Karpas-422 (cell line): ENCODE data around the gene SPECC1. TPM values are rescaled to one million over a fixed set of nuclear protein-coding genes. Genes with fewer than 3 reads are reported as not detected.

Experiments
- DNase-seq: peaks from one replicate; pipeline ENCODE4 v3.0.0-alpha.2; 2015
- H2AFZ ChIP-seq: fragments of 200-600 bp; sonication (generic); 2 replicates; pipeline ENCODE4 v1.6.1; 2014; ENCODE audit warnings: antibody characterized with exemption, low read length, mixed read lengths
- H3K27ac ChIP-seq: fragments of 200-600 bp; sonication (generic); 2 replicates; pipeline ENCODE4 v1.5.1; 2014; ENCODE audit warnings: mild to moderate bottlenecking, low read length, moderate library complexity
- H3K27me3 ChIP-seq: fragments of 200-600 bp; sonication (generic); 2 replicates; pipeline ENCODE4 v1.6.1; 2014; ENCODE audit warnings: low read length, mixed read lengths
- H3K36me3 ChIP-seq: fragments of 200-600 bp; sonication (generic); 2 replicates; pipeline ENCODE4 v1.6.1; 2014; ENCODE audit warnings: low read length, mixed read lengths; ENCODE audit not compliant: insufficient read depth
- H3K4me1 ChIP-seq: fragments of 200-600 bp; sonication (generic); 2 replicates; pipeline ENCODE4 v1.6.1; 2014; ENCODE audit warnings: mild to moderate bottlenecking, low read length, mixed read lengths
- H3K4me2 ChIP-seq: fragments of 200-600 bp; sonication (generic); 2 replicates; pipeline ENCODE4 v1.6.1; 2014; ENCODE audit warnings: low read length, low read depth, mild to moderate bottlenecking; ENCODE audit not compliant: poor library complexity, severe bottlenecking
- H3K4me3 ChIP-seq: fragments of 200-600 bp; sonication (generic); 2 replicates; pipeline ENCODE4 v1.5.1; 2014; ENCODE audit warnings: mild to moderate bottlenecking, antibody characterized with exemption, low read length, mixed read lengths
- H3K79me2 ChIP-seq: fragments of 200-600 bp; sonication (generic); 2 replicates; pipeline ENCODE4 v1.6.1; 2014; ENCODE audit warnings: mild to moderate bottlenecking, low read length, mixed read lengths
- H3K9ac ChIP-seq: fragments of 200-600 bp; sonication (generic); 2 replicates; pipeline ENCODE4 v1.6.0; 2014; ENCODE audit warnings: low read length
- H3K9me2 ChIP-seq: fragments of 200-600 bp; sonication (generic), shearing (Covaris generic); replicated peaks from 2 replicates; pipeline ENCODE4 v1.6.0; 2014; ENCODE audit warnings: mild to moderate bottlenecking, low read length, moderate library complexity; ENCODE audit not compliant: insufficient read depth
- H3K9me3 ChIP-seq: fragments of 300-700, 200-600 bp; sonication (generic); 2 replicates; pipeline ENCODE4 v1.6.1; 2014; ENCODE audit warnings: low read length, mixed read lengths
- H4K20me1 ChIP-seq: fragments of 200-600 bp; sonication (generic); 2 replicates; pipeline ENCODE4 v1.6.1; 2014; ENCODE audit warnings: mild to moderate bottlenecking, antibody characterized with exemption, low read length, low read depth; ENCODE audit not compliant: insufficient read depth
- total RNA-seq: library from RNA; depleted of rRNA; stranded (reverse); fragments of >200 nt; shearing (Covaris generic); gene quantifications from 2 replicates; pipeline ENCODE4 v1.2.3, GENCODE V29; 2014; ENCODE audit warnings: low replicate concordance

The SPECC1 gene
- total RNA-seq, 1 experiment from 2014 or later: not detected

DNA sequence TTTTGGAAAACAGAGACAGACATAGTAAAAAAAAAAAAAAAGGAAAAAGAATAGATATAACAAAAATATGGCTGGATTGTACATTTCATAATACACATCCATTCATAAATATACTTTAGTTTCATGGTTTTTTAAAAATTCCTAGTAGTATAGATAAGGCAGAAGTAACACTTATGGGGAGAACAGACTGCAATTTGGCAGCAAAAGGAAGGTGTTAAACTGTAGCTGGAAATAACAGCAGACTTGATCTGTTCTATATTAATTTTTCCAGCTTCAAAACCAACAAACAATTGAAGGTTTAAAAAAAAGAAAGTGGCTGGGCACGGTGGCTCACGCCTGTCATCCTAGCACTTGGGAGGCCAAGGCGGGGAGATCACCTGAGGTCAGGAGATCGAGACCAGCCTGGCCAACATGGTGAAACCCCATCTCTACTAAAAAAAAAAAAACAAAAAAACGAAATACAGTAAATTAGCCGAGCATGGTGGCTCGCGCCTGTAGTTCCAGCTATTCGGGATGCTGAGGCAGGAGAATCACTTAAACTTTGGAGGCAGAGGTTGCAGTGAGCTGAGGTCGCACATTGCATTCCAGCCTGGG lies 191.8 kb downstream of the SPECC1 start:
- H3K27ac ChIP-seq: no peak overlapping the region
- no peaks in the 10 kb centered on the region for H3K36me3 ChIP-seq
- no peaks in the 10 kb centered on the region for H4K20me1 ChIP-seq
- no peak overlapping the region for H3K4me3 ChIP-seq
- no peaks in the 10 kb centered on the region for H3K4me1 ChIP-seq
- no peaks in the 10 kb centered on the region for H3K9me2 ChIP-seq
- no peak overlapping the region for H3K9ac ChIP-seq
- H3K4me2 ChIP-seq: no peak overlapping the region
- no peak overlapping the region for H2AFZ ChIP-seq
- peaks cover 3% of the 10 kb centered on the region; the same call in 1 of the 2 replicates for H3K9me3 ChIP-seq
- DNase-seq: no peak
- H3K27me3 ChIP-seq: no peaks in the 10 kb centered on the region
- H3K79me2 ChIP-seq: no peaks in the 10 kb centered on the region

DNA sequence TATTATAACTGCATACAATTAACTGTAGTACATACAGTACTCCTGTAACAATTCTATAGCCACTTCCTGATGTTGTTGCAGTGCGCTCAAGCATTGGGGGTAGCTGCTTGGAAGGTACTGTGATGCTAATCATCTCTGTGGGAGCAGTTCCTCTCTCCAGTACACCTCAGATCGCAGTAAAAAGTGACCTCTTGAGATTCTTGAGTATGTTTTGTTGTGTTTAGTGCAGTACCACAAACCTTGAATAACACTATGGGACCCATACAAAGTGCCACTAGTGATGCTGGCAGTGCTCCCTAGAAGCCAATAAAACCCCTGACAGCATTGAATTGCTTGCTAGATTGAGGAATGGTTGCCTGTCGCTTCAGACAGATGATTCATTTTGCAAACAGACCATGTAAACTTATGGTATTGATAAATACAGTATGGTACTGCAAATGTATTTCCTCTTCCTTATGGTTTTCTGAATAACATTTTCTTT lies 193.0 kb downstream of the SPECC1 start:
- DNase-seq: no peak
- Histone ChIP-seq H3K27me3 (no peaks in the 10 kb centered on the region), H3K9me3 (no peaks in the 10 kb centered on the region), H3K36me3 (no peaks in the 10 kb centered on the region), H3K27ac (no peak overlapping the region), H2AFZ (no peak overlapping the region), H3K79me2 (no peaks in the 10 kb centered on the region), H3K4me3 (no peak overlapping the region), H4K20me1 (no peaks in the 10 kb centered on the region), H3K4me2 (no peak overlapping the region), H3K4me1 (no peaks in the 10 kb centered on the region), H3K9ac (no peak overlapping the region), H3K9me2 (no peaks in the 10 kb centered on the region)

DNA sequence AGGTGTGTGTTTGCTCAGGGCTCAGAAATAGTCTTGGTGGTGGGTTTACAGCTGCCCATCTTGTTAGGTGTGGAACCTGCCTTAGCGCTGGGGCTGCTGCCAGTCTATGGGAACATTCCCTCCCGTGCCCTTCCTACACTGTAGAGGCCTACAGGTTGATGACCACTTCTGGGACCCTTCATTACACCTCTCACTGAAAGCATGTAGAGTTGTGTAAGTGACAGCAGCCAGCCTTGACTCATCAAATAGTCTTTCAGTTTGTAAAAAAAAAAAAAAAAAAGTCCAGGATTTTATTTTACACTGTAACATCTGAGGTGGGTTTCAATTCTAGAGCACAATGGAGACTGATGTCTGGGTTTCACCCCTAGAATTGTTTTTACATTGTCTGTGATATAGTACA lies 193.9 kb downstream of the SPECC1 start:
- Histone ChIP-seq H2AFZ (no peak overlapping the region), H3K9me2 (no peaks in the 10 kb centered on the region), H3K4me2 (no peak overlapping the region), H3K9ac (no peak overlapping the region), H3K9me3 (no peaks in the 10 kb centered on the region), H3K4me3 (no peak overlapping the region), H4K20me1 (no peaks in the 10 kb centered on the region), H3K27me3 (no peaks in the 10 kb centered on the region), H3K27ac (no peak overlapping the region), H3K4me1 (no peaks in the 10 kb centered on the region), H3K36me3 (no peaks in the 10 kb centered on the region), H3K79me2 (no peaks in the 10 kb centered on the region)
- no peak for DNase-seq

DNA sequence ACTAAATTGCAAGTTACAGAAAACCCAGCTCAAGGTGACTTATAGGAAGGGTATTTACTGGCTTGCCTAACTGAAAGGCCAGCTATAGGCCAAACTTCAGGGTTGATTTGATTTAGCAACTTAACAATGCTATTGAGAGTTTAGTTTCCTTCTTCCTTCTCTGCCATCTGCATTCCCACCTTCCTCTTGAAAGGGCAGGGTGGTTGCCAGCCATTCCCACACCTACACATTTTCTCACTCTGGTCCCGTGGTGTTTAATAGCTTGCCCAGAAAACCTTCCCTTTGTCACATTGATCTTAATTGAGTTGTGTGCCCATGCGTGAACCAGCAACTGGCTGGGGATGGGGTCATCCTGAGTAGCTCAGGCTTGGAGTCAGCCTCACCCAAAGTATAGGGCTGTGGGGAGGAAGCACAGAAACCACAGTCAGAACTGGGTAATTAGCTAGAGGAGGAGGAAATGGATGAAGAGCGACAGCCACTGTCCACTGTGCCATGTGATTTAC lies 194.7 kb downstream of the SPECC1 start:
- Histone ChIP-seq H3K36me3 (no peaks in the 10 kb centered on the region), H3K4me1 (no peaks in the 10 kb centered on the region), H3K4me2 (no peak overlapping the region), H3K27me3 (no peaks in the 10 kb centered on the region), H3K9me2 (no peaks in the 10 kb centered on the region), H3K9me3 (no peaks in the 10 kb centered on the region), H2AFZ (no peak overlapping the region), H3K27ac (no peak overlapping the region), H3K4me3 (no peak overlapping the region), H4K20me1 (no peaks in the 10 kb centered on the region), H3K9ac (no peak overlapping the region), H3K79me2 (no peaks in the 10 kb centered on the region)
- DNase-seq: no peak

DNA sequence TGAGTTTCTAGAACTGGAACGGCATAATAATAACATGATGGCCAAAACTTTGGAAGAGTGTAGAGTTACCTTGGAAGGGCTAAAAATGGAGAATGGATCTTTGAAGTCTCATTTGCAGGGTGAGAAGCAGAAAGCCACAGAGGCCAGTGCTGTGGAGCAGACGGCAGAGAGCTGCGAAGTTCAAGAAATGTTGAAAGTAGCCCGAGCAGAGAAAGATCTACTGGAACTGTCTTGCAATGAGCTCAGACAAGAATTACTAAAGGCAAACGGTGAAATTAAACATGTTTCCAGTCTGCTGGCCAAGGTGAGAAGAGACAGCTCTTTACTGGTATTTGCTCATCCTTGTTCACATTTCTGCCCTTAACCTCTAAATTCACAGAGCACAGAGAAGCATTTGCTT lies 196.4 kb downstream of the SPECC1 start:
- Histone ChIP-seq H4K20me1 (no peaks in the 10 kb centered on the region), H3K79me2 (no peaks in the 10 kb centered on the region), H3K27me3 (no peaks in the 10 kb centered on the region), H2AFZ (no peak overlapping the region), H3K4me1 (no peaks in the 10 kb centered on the region), H3K27ac (no peak overlapping the region), H3K36me3 (no peaks in the 10 kb centered on the region), H3K4me2 (no peak overlapping the region), H3K9me3 (no peaks in the 10 kb centered on the region), H3K9ac (no peak overlapping the region), H3K9me2 (no peaks in the 10 kb centered on the region), H3K4me3 (no peak overlapping the region)
- no peak for DNase-seq

DNA sequence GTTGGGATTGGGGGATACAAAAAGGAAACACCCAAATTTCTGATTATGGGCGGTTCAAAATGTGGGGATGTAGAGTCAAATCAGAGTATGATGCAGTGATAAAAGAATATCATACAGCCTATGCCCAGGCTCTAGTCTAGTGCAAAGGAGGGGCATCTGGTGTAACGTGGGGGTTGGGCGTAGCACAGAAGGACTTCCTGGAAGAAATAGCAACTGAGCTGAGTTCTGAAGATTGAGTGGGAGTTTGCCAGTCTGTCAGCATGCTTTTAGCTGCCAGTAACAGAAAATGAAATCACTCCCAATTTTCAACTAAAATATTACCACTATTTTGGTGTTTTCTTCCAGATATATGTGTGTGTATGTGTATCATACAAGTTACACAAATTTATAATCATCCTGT lies 196.9 kb downstream of the SPECC1 start:
- H3K4me3 ChIP-seq: no peak overlapping the region
- H3K9me3 ChIP-seq: no peaks in the 10 kb centered on the region
- H3K9me2 ChIP-seq: no peaks in the 10 kb centered on the region
- no peak for DNase-seq
- H3K79me2 ChIP-seq: no peaks in the 10 kb centered on the region
- no peak overlapping the region for H3K27ac ChIP-seq
- no peaks in the 10 kb centered on the region for H4K20me1 ChIP-seq
- no peaks in the 10 kb centered on the region for H3K36me3 ChIP-seq
- H3K4me2 ChIP-seq: no peak overlapping the region
- H3K27me3 ChIP-seq: no peaks in the 10 kb centered on the region
- no peak overlapping the region for H2AFZ ChIP-seq
- H3K4me1 ChIP-seq: no peaks in the 10 kb centered on the region
- no peak overlapping the region for H3K9ac ChIP-seq

DNA sequence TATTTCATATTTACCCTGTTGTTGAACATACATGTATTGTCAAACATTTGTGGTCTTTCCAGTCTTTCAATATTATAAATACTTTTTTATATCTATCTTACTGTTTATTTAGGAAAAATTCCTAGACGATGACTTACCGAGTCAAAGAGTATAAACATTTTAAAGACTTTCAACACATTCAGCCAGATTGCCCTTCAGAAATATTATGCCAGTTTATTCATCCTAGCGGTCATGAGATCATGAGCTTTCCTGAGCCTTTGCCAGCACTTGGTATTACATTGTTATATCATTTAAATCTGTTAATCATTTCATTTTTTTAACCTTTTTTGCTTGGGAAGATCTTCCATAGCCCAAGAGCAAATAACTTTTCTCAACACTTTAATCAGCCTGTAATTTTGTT lies 197.4 kb downstream of the SPECC1 start:
- H3K79me2 ChIP-seq: no peaks in the 10 kb centered on the region
- no peak overlapping the region for H3K4me3 ChIP-seq
- no peaks in the 10 kb centered on the region for H3K36me3 ChIP-seq
- H3K9me3 ChIP-seq: no peaks in the 10 kb centered on the region
- no peak overlapping the region for H3K27ac ChIP-seq
- H4K20me1 ChIP-seq: no peaks in the 10 kb centered on the region
- no peak for DNase-seq
- H3K4me1 ChIP-seq: no peaks in the 10 kb centered on the region
- H3K9ac ChIP-seq: no peak overlapping the region
- no peaks in the 10 kb centered on the region for H3K27me3 ChIP-seq
- no peak overlapping the region for H3K4me2 ChIP-seq
- no peak overlapping the region for H2AFZ ChIP-seq
- H3K9me2 ChIP-seq: no peaks in the 10 kb centered on the region

DNA sequence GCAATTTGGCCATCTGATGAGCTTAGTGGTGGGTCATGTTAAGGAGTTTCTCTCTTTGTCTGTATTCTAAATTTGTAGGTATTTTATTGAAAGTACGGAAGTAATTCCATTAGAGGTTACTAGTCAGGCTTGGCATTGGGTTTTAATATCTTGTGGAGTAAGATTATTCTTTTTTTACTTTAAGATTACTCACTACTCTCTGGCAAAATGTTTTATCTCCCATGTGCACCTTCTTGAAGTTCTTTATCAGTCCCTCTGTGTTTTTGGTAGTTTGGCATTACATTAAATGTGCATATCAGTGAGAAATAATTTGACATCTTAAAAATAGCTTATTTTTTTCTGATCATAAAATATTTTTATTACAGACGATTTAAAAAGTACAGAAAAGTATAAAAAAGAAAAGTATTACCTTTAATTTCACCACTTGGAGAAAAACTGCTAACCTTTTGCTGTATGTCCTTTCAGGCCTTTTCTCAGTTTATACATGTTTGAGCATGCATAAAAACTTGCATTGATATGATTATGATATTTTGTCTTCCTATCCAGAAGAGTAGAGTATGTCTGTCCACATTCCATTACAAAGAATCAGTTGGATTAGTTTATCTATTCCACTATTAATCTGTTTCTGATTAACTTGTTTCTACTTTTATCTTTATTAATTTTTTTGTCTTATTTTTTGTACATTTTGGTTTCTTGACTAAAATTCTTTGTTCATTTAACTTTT lies 198.3 kb downstream of the SPECC1 start:
- Histone ChIP-seq H3K4me2 (no peak overlapping the region), H3K79me2 (no peaks in the 10 kb centered on the region), H2AFZ (no peak overlapping the region)

More for the DNA sequence above, 198.3 kb downstream of the SPECC1 start:
- H3K27me3 ChIP-seq: no peaks in the 10 kb centered on the region
- H3K4me1 ChIP-seq: no peaks in the 10 kb centered on the region
- no peak overlapping the region for H3K9ac ChIP-seq
- no peaks in the 10 kb centered on the region for H3K9me2 ChIP-seq
- H3K4me3 ChIP-seq: no peak overlapping the region
- H3K27ac ChIP-seq: no peak overlapping the region
- no peaks in the 10 kb centered on the region for H3K9me3 ChIP-seq
- H4K20me1 ChIP-seq: no peaks in the 10 kb centered on the region
- no peak for DNase-seq
- H3K36me3 ChIP-seq: no peaks in the 10 kb centered on the region
